ENCODE results near the gene BTNL8.

BTNL8 gene

DNA sequence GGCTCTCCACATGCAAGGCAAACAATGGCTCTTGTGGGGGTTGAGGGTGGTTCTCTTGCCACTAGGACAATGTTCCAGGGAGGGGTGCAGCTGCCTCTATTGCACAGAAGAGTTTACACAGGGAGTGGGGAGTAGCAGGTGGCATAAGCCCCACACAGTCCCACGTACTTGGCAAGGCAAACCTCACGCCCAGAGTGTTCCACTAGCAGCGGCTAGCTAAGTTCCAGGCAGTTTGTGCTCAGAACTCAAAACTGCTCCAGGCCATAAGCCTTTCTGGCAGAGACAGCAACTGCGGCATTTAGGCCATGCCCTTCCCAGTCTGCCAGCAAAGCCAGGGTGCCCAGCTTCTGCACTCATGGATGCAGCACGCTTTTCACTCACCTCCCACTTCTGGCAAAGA lies 60.7 kb downstream of the BTNL8 start:
- ATAC-seq = no peak
- TF ChIP-seq RARB (CRISPR knock-in tag; IDR thresholded peaks at IDR 0.05) = no peak
- TF ChIP-seq TCF4 (CRISPR knock-in tag; IDR thresholded peaks at IDR 0.05; ENCODE audit: borderline replicate concordance) = no peak
- TF ChIP-seq, protein P1, sequence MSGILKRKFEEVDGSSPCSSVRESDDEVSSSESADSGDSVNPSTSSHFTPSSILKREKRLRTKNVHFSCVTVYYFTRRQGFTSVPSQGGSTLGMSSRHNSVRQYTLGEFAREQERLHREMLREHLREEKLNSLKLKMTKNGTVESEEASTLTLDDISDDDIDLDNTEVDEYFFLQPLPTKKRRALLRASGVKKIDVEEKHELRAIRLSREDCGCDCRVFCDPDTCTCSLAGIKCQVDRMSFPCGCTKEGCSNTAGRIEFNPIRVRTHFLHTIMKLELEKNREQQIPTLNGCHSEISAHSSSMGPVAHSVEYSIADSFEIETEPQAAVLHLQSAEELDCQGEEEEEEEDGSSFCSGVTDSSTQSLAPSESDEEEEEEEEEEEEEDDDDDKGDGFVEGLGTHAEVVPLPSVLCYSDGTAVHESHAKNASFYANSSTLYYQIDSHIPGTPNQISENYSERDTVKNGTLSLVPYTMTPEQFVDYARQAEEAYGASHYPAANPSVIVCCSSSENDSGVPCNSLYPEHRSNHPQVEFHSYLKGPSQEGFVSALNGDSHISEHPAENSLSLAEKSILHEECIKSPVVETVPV (CRISPR knock-in tag; IDR thresholded peaks at IDR 0.05) = no peak
- TF ChIP-seq ZC3H10 (CRISPR knock-in tag; IDR thresholded peaks at IDR 0.05) = no peak
- no peak for TF ChIP-seq GLIS3 (CRISPR knock-in tag; IDR thresholded peaks at IDR 0.05)

GRCh38 chr5:180960209-180960608 lies 61.2 kb downstream of the BTNL8 start:
- TF ChIP-seq TSHZ2 (CRISPR knock-in tag; IDR thresholded peaks at IDR 0.05) (no peak), ZNF8 (CRISPR knock-in tag; IDR thresholded peaks at IDR 0.05) (no peak), ARNTL (CRISPR knock-in tag; IDR thresholded peaks at IDR 0.05; ENCODE audit: borderline replicate concordance, low read depth) (no peak), BACH2 (CRISPR knock-in tag; IDR thresholded peaks at IDR 0.05; ENCODE audit: borderline replicate concordance) (no peak)
- ATAC-seq = no peak

GRCh38 chr5:180969406-180969805 lies 70.4 kb downstream of the BTNL8 start:
- no peak for ATAC-seq
- TF ChIP-seq ISL1 (CRISPR knock-in tag; IDR thresholded peaks at IDR 0.05) = no peak
- TF ChIP-seq ZFP3 (CRISPR knock-in tag; IDR thresholded peaks at IDR 0.05) = no peak
- TF ChIP-seq TCF4 (CRISPR knock-in tag; IDR thresholded peaks at IDR 0.05; ENCODE audit: borderline replicate concordance) = no peak
- no peak for TF ChIP-seq ZFP30 (CRISPR knock-in tag; IDR thresholded peaks at IDR 0.05)
- no peak for TF ChIP-seq ESRRG (CRISPR knock-in tag; IDR thresholded peaks at IDR 0.05)

GRCh38 chr5:180970336-180970735 lies 71.4 kb downstream of the BTNL8 start:
- TF ChIP-seq PPARA (CRISPR knock-in tag; IDR thresholded peaks at IDR 0.05; ENCODE audit: borderline replicate concordance) = no peak
- TF ChIP-seq ZNF565 (CRISPR knock-in tag; conservative IDR thresholded peaks at IDR 0.05; ENCODE audit: low read depth) = no peak
- TF ChIP-seq ZNF70 (CRISPR knock-in tag; IDR thresholded peaks at IDR 0.05) = no peak
- TF ChIP-seq ZFP30 (CRISPR knock-in tag; IDR thresholded peaks at IDR 0.05) = no peak
- TF ChIP-seq OSR1 (CRISPR knock-in tag; IDR thresholded peaks at IDR 0.05) = no peak
- no peak for TF ChIP-seq ARNTL (CRISPR knock-in tag; IDR thresholded peaks at IDR 0.05; ENCODE audit: borderline replicate concordance, low read depth)
- TF ChIP-seq ESRRG (CRISPR knock-in tag; IDR thresholded peaks at IDR 0.05) = no peak
- no peak for TF ChIP-seq ZNF8 (CRISPR knock-in tag; IDR thresholded peaks at IDR 0.05)
- TF ChIP-seq, protein P2, sequence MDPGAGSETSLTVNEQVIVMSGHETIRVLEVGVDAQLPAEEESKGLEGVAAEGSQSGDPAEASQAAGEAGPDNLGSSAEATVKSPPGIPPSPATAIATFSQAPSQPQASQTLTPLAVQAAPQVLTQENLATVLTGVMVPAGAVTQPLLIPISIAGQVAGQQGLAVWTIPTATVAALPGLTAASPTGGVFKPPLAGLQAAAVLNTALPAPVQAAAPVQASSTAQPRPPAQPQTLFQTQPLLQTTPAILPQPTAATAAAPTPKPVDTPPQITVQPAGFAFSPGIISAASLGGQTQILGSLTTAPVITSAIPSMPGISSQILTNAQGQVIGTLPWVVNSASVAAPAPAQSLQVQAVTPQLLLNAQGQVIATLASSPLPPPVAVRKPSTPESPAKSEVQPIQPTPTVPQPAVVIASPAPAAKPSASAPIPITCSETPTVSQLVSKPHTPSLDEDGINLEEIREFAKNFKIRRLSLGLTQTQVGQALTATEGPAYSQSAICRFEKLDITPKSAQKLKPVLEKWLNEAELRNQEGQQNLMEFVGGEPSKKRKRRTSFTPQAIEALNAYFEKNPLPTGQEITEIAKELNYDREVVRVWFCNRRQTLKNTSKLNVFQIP (CRISPR knock-in tag; IDR thresholded peaks at IDR 0.05; ENCODE audit: borderline replicate concordance, low read depth) = no peak
- TF ChIP-seq, protein P3, sequence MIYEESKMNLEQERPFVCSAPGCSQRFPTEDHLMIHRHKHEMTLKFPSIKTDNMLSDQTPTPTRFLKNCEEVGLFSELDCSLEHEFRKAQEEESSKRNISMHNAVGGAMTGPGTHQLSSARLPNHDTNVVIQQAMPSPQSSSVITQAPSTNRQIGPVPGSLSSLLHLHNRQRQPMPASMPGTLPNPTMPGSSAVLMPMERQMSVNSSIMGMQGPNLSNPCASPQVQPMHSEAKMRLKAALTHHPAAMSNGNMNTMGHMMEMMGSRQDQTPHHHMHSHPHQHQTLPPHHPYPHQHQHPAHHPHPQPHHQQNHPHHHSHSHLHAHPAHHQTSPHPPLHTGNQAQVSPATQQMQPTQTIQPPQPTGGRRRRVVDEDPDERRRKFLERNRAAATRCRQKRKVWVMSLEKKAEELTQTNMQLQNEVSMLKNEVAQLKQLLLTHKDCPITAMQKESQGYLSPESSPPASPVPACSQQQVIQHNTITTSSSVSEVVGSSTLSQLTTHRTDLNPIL (CRISPR knock-in tag; IDR thresholded peaks at IDR 0.05; ENCODE audit: low read depth) = no peak
- no peak for TF ChIP-seq RARB (CRISPR knock-in tag; IDR thresholded peaks at IDR 0.05)
- no peak for TF ChIP-seq TOX (CRISPR knock-in tag; IDR thresholded peaks at IDR 0.05; ENCODE audit: borderline replicate concordance)
- TF ChIP-seq TCF4 (CRISPR knock-in tag; IDR thresholded peaks at IDR 0.05; ENCODE audit: borderline replicate concordance) = no peak
- TF ChIP-seq, protein P4, sequence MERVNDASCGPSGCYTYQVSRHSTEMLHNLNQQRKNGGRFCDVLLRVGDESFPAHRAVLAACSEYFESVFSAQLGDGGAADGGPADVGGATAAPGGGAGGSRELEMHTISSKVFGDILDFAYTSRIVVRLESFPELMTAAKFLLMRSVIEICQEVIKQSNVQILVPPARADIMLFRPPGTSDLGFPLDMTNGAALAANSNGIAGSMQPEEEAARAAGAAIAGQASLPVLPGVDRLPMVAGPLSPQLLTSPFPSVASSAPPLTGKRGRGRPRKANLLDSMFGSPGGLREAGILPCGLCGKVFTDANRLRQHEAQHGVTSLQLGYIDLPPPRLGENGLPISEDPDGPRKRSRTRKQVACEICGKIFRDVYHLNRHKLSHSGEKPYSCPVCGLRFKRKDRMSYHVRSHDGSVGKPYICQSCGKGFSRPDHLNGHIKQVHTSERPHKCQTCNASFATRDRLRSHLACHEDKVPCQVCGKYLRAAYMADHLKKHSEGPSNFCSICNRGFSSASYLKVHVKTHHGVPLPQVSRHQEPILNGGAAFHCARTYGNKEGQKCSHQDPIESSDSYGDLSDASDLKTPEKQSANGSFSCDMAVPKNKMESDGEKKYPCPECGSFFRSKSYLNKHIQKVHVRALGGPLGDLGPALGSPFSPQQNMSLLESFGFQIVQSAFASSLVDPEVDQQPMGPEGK (CRISPR knock-in tag; IDR thresholded peaks at IDR 0.05; ENCODE audit: borderline replicate concordance) = no peak
- TF ChIP-seq BACH2 (CRISPR knock-in tag; IDR thresholded peaks at IDR 0.05; ENCODE audit: borderline replicate concordance) = no peak
- no peak for ATAC-seq

All from SK-N-SH treated with all-trans-retinoic acid at 6 μM for 48 hours (cell line).